ENCODE results near the gene DIS3L2.
"Not testable (repeated sequence)": the region's sequence is repeated elsewhere in the genome, so short reads cannot be mapped to it uniquely, and the experiment has no call there.

DIS3L2 gene

DNA sequence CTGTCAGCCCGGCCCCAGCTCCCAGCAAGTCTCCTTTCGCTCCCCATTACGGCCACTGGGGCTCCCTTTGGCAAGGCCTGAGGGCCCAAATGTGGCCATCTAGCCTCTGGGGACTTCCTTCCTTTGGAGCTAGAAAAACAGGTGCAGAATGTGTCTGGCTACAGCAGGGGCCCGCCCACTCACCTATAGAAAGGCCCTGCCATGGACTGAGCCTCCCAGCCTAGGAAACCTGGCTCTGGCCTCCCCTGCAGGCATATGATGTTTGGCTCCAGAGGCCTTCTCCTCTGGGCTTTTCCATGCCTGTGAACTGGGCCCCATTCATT, 361.8 kb downstream of the DIS3L2 start:
- H3K27ac ChIP-seq (ENCODE audit: low read length) = no peak overlapping the region
- no peak overlapping the region for H3K9ac ChIP-seq (ENCODE audit: low read length)
- H3K27me3 ChIP-seq (ENCODE audit: low read depth, low read length) = no peaks in the 10 kb centered on the region
- H3K4me2 ChIP-seq (ENCODE audit: low read length) = no peak overlapping the region
- H3K79me2 ChIP-seq (ENCODE audit: low read length) = no peaks in the 10 kb centered on the region
- no peak overlapping the region for H2AFZ ChIP-seq (ENCODE audit: low read depth, low read length)
- no peaks in the 10 kb centered on the region for H3K9me3 ChIP-seq (ENCODE audit: insufficient read depth, low read length)
- H3K4me3 ChIP-seq (ENCODE audit: low read length) = no peak overlapping the region
- TF ChIP-seq EZH2phosphoT487 (IDR thresholded peaks at IDR 0.05; ENCODE audit: low read depth) = no peak
- TF ChIP-seq CTCF (IDR thresholded peaks at IDR 0.05; ENCODE audit: low read depth, low read length) = no peak
- H3K4me1 ChIP-seq (ENCODE audit: low read length) = peaks cover 12% of the 10 kb centered on the region
- no peaks in the 10 kb centered on the region for H3K36me3 ChIP-seq (replicated peaks; ENCODE audit: low read depth, low read length)
- no peaks in the 10 kb centered on the region for H4K20me1 ChIP-seq (ENCODE audit: insufficient read depth, low read length)

GRCh38 chr2:232323967-232324366, 362.5 kb downstream of the DIS3L2 start:
- H3K27ac ChIP-seq (ENCODE audit: low read length); H3K4me3 ChIP-seq (ENCODE audit: low read length); H3K27me3 ChIP-seq (ENCODE audit: low read depth, low read length); H3K9me3 ChIP-seq (ENCODE audit: insufficient read depth, low read length); H3K79me2 ChIP-seq (ENCODE audit: low read length); H2AFZ ChIP-seq (ENCODE audit: low read depth, low read length); H4K20me1 ChIP-seq (ENCODE audit: insufficient read depth, low read length); H3K36me3 ChIP-seq (replicated peaks; ENCODE audit: low read depth, low read length); H3K9ac ChIP-seq (ENCODE audit: low read length); H3K4me2 ChIP-seq (ENCODE audit: low read length): not testable (repeated sequence)
- H3K4me1 ChIP-seq (ENCODE audit: low read length) = peaks cover 16% of the 10 kb centered on the region

GRCh38 chr2:232324778-232325177, 363.3 kb downstream of the DIS3L2 start:
- H3K4me2 ChIP-seq (ENCODE audit: low read length) = no peak overlapping the region

DNA sequence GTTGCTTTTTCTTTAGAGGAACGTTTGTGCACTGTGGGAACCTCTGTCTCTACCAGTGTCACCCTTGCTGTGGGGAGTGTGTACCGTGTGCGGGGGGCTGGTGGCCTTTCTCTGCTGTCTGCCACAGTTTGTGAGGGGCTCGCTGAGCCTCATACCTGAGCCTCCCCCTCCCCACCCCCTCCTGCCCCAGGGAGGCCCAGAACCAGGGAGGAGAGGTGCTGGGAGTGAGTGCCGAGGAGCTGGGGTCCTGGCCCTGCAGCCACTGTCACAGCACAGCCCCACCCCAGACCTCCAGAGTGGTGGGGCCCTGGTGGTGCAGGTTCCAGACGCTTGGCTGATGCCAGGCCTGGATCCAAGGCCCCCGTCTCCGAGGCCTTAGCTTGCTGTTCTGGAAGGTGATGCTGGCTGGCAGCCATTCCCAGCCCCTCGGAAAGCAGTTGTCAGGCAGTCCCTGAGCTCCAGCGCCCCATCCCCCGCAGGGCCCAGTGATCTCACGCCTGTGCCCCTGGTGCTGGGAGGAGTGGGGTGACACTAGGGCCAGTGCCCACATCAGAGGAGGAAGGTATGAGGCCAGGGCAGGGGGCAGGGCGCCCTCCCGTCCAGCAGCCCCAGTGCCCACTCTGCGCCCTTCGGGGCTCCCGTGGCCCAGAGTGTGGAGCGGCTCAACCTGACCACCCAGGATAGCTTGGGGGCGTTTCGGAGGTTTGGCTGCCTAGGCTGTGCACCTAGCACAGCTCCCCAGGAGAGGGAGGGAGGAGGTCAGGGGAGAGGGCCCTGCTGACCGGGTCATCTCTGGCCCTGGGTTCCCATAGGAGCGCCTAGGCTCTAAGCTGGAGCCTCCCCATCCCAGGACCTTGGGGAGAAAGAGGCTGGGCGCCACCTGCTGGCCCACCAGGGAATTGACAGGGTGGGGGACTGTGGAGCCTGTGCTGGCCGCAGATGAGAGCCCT, 364.1 kb downstream of the DIS3L2 start:
- TF ChIP-seq CTCF (IDR thresholded peaks at IDR 0.05; ENCODE audit: low read depth, low read length) (peak; percentile 16; the same call in 1 of the 2 replicates), EZH2phosphoT487 (IDR thresholded peaks at IDR 0.05; ENCODE audit: low read depth) (no peak)
- no peaks in the 10 kb centered on the region for H3K27me3 ChIP-seq (ENCODE audit: low read depth, low read length)
- no peak overlapping the region for H3K4me2 ChIP-seq (ENCODE audit: low read length)
- no peak overlapping the region for H2AFZ ChIP-seq (ENCODE audit: low read depth, low read length)
- no peaks in the 10 kb centered on the region for H3K79me2 ChIP-seq (ENCODE audit: low read length)
- no peaks in the 10 kb centered on the region for H4K20me1 ChIP-seq (ENCODE audit: insufficient read depth, low read length)
- H3K9ac ChIP-seq (ENCODE audit: low read length) = no peak overlapping the region
- H3K27ac ChIP-seq (ENCODE audit: low read length) = no peak overlapping the region
- H3K4me3 ChIP-seq (ENCODE audit: low read length) = no peak overlapping the region
- peaks cover 16% of the 10 kb centered on the region for H3K4me1 ChIP-seq (ENCODE audit: low read length)
- H3K9me3 ChIP-seq (ENCODE audit: insufficient read depth, low read length) = no peaks in the 10 kb centered on the region
- H3K36me3 ChIP-seq (replicated peaks; ENCODE audit: low read depth, low read length) = no peaks in the 10 kb centered on the region

More at GRCh38 chr2:232324778-232325177, 363.3 kb downstream of the DIS3L2 start:
- no peak for TF ChIP-seq CTCF (IDR thresholded peaks at IDR 0.05; ENCODE audit: low read depth, low read length)
- no peak for TF ChIP-seq EZH2phosphoT487 (IDR thresholded peaks at IDR 0.05; ENCODE audit: low read depth)
- Histone ChIP-seq H3K79me2 (ENCODE audit: low read length) (no peaks in the 10 kb centered on the region), H3K4me1 (ENCODE audit: low read length) (peaks cover 16% of the 10 kb centered on the region), H3K27me3 (ENCODE audit: low read depth, low read length) (no peaks in the 10 kb centered on the region), H4K20me1 (ENCODE audit: insufficient read depth, low read length) (no peaks in the 10 kb centered on the region), H3K9ac (ENCODE audit: low read length) (no peak overlapping the region), H3K4me3 (ENCODE audit: low read length) (no peak overlapping the region), H3K36me3 (replicated peaks; ENCODE audit: low read depth, low read length) (no peaks in the 10 kb centered on the region), H3K9me3 (ENCODE audit: insufficient read depth, low read length) (no peaks in the 10 kb centered on the region), H3K27ac (ENCODE audit: low read length) (no peak overlapping the region), H2AFZ (ENCODE audit: low read depth, low read length) (no peak overlapping the region)

GRCh38 chr2:232326274-232327104, 365.0 kb downstream of the DIS3L2 start:
- not testable (repeated sequence) for H3K9ac ChIP-seq (ENCODE audit: low read length); H3K27me3 ChIP-seq (ENCODE audit: low read depth, low read length); H2AFZ ChIP-seq (ENCODE audit: low read depth, low read length); H3K9me3 ChIP-seq (ENCODE audit: insufficient read depth, low read length); H3K4me3 ChIP-seq (ENCODE audit: low read length); H4K20me1 ChIP-seq (ENCODE audit: insufficient read depth, low read length); H3K4me2 ChIP-seq (ENCODE audit: low read length); H3K27ac ChIP-seq (ENCODE audit: low read length); H3K79me2 ChIP-seq (ENCODE audit: low read length); H3K36me3 ChIP-seq (replicated peaks; ENCODE audit: low read depth, low read length)
- peaks cover 16% of the 10 kb centered on the region for H3K4me1 ChIP-seq (ENCODE audit: low read length)

Measured in OCI-LY3 (cell line).